GF-D8 (cell line): ENCODE data around the gene ASTN2.
"Not testable (repeated sequence)": the region's sequence is repeated elsewhere in the genome, so short reads cannot be mapped to it uniquely, and the experiment has no call there.

Experiments
- DNase-seq: peaks from one replicate; lab custom pipeline; 2025; lab: John Stamatoyannopoulos, UW

ASTN2 gene

GRCh38 chr9:116479056-116479544 is 935.8 kb downstream of the ASTN2 start:
- no peak for DNase-seq

- DNase-seq, result no peak
These were observed 937.2 kb downstream of the ASTN2 start for GRCh38 chr9:116477584-116478141.

- DNase-seq, result no peak
These were observed 937.9 kb downstream of the ASTN2 start for GRCh38 chr9:116476935-116477381.

- DNase-seq, result no peak
These were observed 938.9 kb downstream of the ASTN2 start for GRCh38 chr9:116476002-116476401.

DNA sequence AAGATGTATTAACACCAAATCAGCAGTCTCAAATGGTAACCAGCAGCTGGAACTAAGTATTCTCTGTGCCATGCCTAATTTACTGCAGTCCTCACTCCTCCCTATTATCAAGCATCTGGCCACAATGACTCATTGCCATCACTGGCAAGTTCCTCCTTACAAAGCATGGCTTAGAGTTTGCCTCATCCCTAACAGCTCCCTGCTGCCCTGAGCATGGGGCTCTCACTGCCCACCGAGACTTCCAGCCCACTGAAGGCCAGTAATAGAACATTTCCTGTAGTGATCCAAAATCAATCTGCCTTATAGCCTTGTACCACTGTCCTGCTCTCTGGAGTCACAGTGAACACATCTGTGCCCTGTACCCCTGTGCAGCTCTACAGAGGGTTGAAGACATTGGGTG is 939.7 kb downstream of the ASTN2 start:
- DNase-seq, result no peak

- no peak for DNase-seq
These were observed 942.8 kb downstream of the ASTN2 start for GRCh38 chr9:116471944-116472506.

GRCh38 chr9:116471093-116471906 is 943.6 kb downstream of the ASTN2 start:
- DNase-seq, result no peak

- DNase-seq, result no peak
These were observed 945.9 kb downstream of the ASTN2 start for GRCh38 chr9:116468793-116469527.

DNA sequence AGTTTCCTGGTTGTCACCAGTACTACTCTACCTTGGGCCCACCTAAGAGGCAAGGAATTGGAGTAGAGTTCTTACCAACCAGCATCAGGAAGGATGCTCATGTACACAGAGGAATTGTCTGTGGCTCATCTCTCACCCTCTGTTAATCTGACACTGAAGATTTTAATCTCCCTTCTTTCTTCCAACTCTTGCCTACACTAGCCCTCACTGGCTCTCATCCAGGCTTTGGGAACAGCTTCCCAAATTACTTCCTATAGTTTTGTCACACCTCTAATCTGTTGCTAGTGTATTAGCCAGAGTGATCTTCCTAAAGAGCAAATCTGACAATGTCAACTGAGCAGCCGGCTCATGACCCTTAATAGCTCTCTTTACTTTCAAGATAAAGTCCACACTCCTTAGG is 946.5 kb downstream of the ASTN2 start:
- no peak for DNase-seq

DNA sequence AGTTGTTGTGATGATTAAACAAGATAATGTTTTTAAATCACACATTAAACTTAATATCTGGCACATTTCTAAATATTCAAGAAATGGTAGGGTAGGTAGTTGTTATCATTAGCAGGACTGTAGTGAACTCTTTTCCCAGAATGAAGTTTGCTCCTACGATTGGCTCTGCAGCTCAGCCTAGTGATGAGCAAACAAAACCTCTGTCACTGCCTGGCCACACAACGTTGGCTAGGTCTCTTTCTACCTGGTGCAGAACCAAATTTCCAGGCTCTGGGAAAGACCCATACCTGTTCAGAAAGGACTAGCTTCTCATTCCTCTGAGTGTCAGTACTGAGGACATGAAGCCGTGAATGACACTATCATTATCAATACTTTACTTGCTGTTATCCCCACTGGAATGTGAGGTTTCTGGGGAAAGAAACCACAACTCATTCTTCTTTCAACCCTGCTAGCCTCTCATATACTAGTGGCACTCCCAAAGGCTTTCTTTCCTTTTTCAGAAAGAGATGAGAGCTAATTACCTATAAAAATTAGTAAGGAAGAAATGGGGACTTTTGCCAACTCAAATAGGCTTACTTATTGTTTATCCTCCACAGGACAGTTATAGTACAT is 947.0 kb downstream of the ASTN2 start:
- DNase-seq, result no peak

GRCh38 chr9:116466271-116467235 is 948.3 kb downstream of the ASTN2 start:
- DNase-seq, result no peak

- DNase-seq, result no peak
These were observed 949.1 kb downstream of the ASTN2 start for GRCh38 chr9:116465576-116466270.

- DNase-seq, result no peak
These were observed 949.8 kb downstream of the ASTN2 start for GRCh38 chr9:116464987-116465571.

DNA sequence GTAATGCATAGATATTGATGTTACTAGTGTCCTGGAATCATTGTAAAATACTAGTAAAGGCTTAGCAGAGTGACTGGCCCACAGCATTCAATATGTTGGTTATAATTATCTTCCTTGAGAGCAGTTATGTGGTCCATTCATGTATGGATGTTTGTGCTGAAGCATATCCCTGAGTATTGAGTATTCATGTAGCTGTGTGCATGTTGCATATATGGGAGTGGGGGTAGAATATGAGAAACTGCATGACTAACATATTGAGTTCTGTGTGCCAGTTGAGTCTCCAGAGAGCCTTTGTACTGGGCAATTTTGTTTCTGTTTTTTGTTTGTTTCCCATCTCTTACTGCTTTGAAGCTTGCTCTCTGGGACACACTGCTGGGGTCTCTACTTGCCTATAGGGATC is 950.4 kb downstream of the ASTN2 start:
- no peak for DNase-seq

DNA sequence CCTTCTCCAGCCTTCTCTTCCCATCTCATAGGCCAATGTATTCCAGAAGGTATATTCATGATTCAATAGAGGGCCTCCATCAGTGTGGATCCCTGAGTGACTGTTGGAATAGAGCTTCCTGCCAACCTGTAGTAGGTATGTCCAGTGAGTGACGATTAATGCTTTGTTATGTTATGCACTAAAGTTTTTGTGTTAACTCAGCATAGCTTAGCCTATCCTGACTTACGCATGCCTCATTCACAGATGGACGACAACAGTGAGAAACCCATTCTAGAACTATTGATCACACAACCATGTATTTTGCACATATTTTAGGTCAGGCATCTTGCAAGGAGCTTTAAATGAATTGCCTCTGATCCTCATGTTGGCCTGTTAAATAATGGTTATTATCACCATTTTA is 953.2 kb downstream of the ASTN2 start:
- DNase-seq, result no peak

DNA sequence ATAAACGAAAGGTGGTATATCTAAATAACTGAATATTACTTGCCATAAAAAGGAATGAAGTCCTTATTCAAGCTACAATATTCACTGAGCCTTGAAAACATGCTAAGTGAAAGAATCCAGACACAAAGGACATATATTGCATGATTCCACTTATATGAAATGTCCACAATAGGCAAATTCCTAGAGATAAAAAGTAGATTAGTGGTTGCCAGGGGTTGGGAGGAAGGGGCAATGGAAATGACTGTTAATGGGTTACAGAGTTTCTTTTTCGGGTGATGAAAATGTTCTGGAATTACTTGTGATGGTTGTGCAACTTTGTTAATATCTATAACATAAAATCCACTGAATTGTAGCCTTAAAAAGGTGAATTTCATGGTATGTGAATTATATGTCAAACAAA is 954.8 kb downstream of the ASTN2 start:
- no peak for DNase-seq

DNA sequence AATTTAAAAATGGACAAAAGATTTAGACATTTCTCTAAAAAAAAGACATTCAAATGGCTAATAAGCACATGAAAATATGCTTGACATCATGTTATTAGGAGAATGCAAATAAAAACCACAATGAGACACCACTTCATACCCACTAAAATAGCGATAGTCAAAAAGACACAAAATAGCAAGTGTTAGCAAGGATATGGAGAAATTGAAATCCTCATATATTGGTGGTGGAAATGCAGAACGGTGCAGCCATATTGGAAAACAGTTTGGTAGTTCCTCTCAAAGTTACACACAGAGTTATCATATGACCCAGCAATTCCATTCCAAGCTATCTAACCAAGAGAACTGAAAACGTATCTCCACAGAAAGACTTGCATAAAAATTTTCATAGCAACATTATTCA is 955.3 kb downstream of the ASTN2 start:
- DNase-seq, result no peak

DNA sequence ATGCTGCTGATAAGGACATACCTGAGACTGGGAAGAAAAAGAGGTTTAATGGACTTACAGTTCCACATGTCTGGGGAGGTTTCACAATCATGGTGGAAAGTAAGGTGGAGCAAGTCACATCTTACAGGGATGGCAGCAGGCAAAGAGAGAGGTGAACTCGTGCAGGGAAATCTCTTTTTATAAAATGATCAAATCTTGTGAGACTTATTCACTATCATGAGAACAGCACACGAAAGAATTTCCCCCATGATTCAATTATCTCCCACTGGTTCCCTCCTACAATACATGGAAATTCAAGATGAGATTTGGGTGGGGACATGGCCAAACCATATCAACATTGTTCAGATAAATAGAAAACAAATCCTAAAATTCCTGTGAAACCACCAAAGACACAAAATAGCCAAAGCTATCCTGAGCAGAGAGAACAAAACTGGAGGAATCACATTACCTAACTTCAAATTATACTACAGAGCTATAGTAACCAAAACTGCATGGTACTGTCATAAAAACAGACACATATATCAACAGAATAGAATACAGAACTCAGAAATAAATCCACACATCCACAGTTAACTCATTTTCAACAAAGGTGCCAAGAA is 958.3 kb downstream of the ASTN2 start:
- DNase-seq, result no peak

GRCh38 chr9:116454539-116454938 is 960.3 kb downstream of the ASTN2 start:
- not testable (repeated sequence) for DNase-seq
